Ectodermal cell (in vitro differentiated cells): Measurements from ENCODE around the gene IFNGR2.
"Not testable (repeated sequence)": the region's sequence is repeated elsewhere in the genome, so short reads cannot be mapped to it uniquely, and the experiment has no call there.

Source experiments
- H3K27ac ChIP-seq: 2 replicates; pipeline ENCODE4 v1.7.0; 2013; ENCODE audit warnings: mild to moderate bottlenecking, low read depth, low read length; ENCODE audit not compliant: insufficient read depth, poor library complexity, severe bottlenecking
- H3K27me3 ChIP-seq: 2 replicates; pipeline ENCODE4 v1.7.0; 2013; ENCODE audit warnings: mild to moderate bottlenecking, low read length; ENCODE audit not compliant: insufficient read depth, control insufficient read depth, poor library complexity, severe bottlenecking
- H3K36me3 ChIP-seq: one replicate; pipeline ENCODE4 v1.7.0; 2013; ENCODE audit warnings: low read length; ENCODE audit not compliant: control insufficient read depth, insufficient read depth
- H3K4me1 ChIP-seq: one replicate; pipeline ENCODE4 v1.7.0; 2013; ENCODE audit warnings: low read length; ENCODE audit not compliant: control insufficient read depth, insufficient read depth
- H3K4me3 ChIP-seq: 2 replicates; pipeline ENCODE4 v1.7.0; 2013; ENCODE audit warnings: low read depth, low read length, control low read depth; ENCODE audit not compliant: insufficient read depth
- H3K9me3 ChIP-seq: 2 replicates; pipeline ENCODE4 v1.7.0; 2013; ENCODE audit warnings: mild to moderate bottlenecking, low read length, moderate library complexity; ENCODE audit not compliant: control insufficient read depth
- WGBS, 2 experiments: methylation state at CpG; one replicate each; pipeline ENCODE4 v1.1.7; 2013; ENCODE audit warnings: missing lambda C conversion rate in 2 of 2; 5-methylcytosine and 5-hydroxymethylcytosine counted together

IFNGR2 gene

DNA sequence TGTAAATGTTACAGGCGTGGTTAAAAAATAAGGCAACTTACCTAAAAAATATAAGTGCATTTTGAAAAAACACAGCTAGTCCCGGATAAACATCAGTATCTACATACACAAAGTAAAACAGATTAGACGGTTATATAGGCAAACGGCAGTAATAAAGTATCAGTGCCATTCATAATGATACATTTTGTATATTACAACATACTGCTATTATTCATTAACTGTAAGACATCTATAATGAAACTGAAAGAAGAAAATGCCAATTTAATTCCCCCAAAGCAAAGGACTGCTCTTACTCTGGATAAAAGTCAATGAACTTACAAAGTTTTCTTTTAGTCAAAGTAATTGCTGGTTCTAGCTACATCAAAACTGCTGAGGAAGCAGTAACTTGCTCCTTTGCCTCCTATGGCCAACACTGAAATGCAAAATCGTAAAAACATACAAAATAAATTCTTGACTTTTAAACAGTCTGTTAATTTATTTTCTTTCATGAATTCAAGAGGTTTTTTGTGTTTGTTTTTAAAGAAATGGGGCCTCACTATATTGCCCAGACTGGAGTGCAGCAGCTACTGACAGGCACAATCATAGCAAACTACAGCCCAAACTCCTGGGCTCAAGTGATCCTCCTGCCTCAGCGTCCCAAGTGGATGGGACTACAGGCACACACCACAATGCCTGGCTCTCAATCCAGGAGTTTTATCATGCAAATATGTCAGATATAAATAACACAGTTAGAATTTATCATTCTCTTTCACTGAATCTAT is 52.7 kb downstream of the IFNGR2 start:
- H3K4me3 ChIP-seq: no peak overlapping the region
- H3K27me3 ChIP-seq: no peaks in the 10 kb centered on the region
- H3K4me1 ChIP-seq: no peaks in the 10 kb centered on the region
- H3K9me3 ChIP-seq: no peaks in the 10 kb centered on the region
- 88 to 95% methylated on average over 4 to 6 of the region's 6 CpGs for WGBS, 2 experiments
- no peaks in the 10 kb centered on the region for H3K36me3 ChIP-seq
- no peak overlapping the region for H3K27ac ChIP-seq

DNA sequence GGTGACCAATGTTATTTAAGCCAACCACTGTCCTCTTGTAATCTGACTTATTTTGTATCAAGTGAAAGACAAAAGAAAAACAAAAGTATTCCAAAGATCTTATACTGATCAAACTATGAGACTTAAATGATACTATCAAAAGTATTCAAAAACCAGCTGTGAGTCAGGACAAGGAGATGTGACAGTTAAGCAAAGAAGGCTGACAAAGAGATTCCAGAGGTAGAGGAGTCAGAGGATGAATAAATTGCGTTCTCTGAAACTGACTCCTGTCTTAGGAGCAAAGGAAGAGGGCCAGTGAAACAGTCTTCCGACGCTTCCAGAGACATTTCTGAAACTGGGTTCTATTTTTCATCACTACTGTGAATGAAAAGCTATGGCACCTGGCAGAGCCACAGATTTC is 55.6 kb downstream of the IFNGR2 start:
- H3K27me3 ChIP-seq: no peaks in the 10 kb centered on the region
- H3K9me3 ChIP-seq: no peaks in the 10 kb centered on the region
- 93 to 94% methylated on average over 3 of the region's 3 CpGs for WGBS, 2 experiments
- no peak overlapping the region for H3K27ac ChIP-seq
- H3K36me3 ChIP-seq: no peaks in the 10 kb centered on the region
- H3K4me3 ChIP-seq: no peak overlapping the region
- no peaks in the 10 kb centered on the region for H3K4me1 ChIP-seq

DNA sequence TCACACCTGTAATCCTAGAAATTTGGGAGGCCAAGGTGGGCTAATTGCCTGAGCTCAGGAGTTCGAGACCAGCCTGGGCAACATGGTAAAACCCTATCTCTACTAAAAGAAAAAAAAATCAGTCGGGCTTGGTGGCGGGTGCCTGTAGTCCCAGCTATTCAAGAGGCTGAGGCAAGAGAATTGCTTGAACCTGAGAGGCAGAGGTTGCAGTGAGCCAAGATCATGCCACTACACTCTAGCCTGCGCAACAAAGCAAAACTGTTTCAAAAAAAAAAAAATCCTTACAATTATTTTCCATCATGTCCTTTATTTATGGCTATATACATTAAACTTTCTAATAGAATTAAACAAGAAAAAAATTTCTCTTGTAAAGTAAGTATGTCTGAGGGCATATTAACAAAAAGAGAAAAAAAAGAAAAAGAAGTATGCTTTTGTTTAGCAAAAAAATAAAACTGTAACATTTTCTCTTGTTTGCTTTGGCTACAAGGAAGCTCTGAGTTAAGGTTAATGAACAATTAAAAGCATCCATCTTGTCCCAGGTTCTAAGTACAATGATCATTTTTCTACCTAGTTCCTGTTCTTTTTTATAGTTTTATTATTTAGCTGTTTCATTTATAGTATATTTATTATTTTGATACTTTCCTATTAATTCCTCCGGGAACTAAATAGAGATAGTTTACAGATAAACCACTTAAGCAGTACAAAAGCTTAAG is 58.5 kb downstream of the IFNGR2 start:
- no peaks in the 10 kb centered on the region for H3K27me3 ChIP-seq

DNA sequence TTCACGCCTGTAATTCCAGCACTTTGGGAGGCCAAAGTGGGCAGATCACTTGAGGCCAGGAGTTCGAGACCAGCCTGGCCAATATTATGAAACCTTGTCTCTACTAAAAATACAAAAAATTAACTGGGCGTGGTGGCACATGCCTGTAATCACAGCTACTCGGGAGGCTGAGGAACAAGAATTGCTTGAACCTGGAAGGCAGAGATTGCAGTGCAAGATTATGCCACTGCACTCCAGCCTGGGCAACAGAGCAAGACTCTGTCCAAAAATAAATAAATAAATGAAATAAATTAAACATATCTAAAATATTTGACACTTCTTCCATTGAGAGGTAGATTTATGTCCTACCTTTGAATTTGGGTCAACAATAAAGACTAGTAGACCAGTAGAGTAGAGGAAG is 66.0 kb downstream of the IFNGR2 start:
- WGBS, 2 experiments: 90 to 92% methylated on average over 4 of the region's 4 CpGs
- not testable (repeated sequence) for H3K4me1 ChIP-seq, H3K27me3 ChIP-seq, H3K27ac ChIP-seq, H3K9me3 ChIP-seq, H3K36me3 ChIP-seq, H3K4me3 ChIP-seq

More for the DNA sequence above, 58.5 kb downstream of the IFNGR2 start:
- Histone ChIP-seq H3K9me3 (no peaks in the 10 kb centered on the region), H3K36me3 (no peaks in the 10 kb centered on the region), H3K4me3 (no peak overlapping the region), H3K4me1 (no peaks in the 10 kb centered on the region), H3K27ac (no peak overlapping the region)
- 92 to 93% methylated on average over 4 of the region's 5 CpGs for WGBS, 2 experiments

DNA sequence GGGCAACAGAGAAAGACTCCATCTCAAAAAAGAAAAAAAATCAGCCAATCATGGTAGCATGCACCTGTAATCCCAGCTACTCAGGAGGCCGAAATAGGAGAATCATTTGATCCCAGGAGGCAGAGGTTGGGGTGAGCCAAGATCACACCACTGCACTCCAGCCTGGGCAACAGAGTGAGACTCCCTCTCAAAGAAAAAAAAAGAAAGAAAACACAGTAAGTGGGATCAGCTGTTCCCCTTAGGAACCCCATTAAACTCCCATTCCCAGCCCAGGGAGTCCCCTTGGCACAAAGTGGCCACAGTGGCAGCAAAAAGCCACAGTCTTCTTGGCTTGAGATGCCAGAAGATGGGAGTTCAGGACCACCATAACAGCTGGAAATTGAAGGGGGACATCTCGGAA is 67.5 kb downstream of the IFNGR2 start:
- Histone ChIP-seq H3K27ac (no peak overlapping the region), H3K36me3 (no peaks in the 10 kb centered on the region), H3K4me3 (no peak overlapping the region), H3K9me3 (no peaks in the 10 kb centered on the region), H3K27me3 (no peaks in the 10 kb centered on the region), H3K4me1 (no peaks in the 10 kb centered on the region)
- 93 to 94% methylated on average over 2 of the region's 2 CpGs for WGBS, 2 experiments

DNA sequence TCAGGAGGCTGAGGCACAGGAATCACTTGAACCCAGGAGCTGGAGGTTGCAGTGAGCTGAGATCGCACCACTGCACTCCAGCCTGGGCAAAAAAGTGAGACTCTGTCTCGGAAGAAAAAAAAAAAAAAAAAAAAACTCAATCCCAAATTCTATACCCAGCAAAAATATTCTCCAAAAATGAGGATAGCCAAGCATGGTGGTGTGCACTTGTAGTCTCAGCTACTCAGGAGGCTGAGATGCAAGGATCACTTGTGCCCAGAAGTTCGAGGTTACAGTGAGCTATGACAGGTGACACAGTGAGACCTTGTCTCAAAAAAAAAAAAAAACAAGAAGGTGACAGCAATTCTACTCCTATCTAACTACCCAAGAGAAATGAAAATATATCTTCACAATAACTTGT is 70.1 kb downstream of the IFNGR2 start:
- H3K4me3 ChIP-seq: no peak overlapping the region

DNA sequence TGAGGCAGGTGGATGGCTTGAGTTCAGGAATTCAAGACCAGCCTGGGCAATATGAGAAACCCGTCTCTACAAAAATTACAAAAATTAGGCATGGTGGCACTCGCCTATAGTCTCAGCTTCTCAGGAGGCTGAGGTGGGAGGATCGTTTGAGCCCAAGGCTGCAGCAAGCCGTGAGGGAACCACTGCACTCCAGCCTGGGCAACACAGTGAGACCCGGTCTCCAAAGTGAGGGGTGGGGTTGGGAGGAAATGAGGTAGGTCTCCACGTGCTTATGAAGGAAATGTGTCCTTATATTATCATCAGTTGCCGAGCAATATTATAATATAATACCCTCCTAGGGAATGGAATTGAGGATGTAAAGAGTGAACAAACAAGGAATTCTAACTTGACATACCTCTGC is 73.9 kb downstream of the IFNGR2 start:
- Histone ChIP-seq H3K4me3 (no peak overlapping the region), H3K27ac (no peak overlapping the region), H3K9me3 (no peaks in the 10 kb centered on the region), H3K4me1 (peaks cover 5% of the 10 kb centered on the region), H3K27me3 (peaks cover 13% of the 10 kb centered on the region), H3K36me3 (no peaks in the 10 kb centered on the region)
- 94 to 97% methylated on average over 5 to 6 of the region's 7 CpGs for WGBS, 2 experiments

More for the DNA sequence above, 70.1 kb downstream of the IFNGR2 start:
- WGBS, 2 experiments: 91 to 98% methylated on average over 2 to 3 of the region's 3 CpGs
- Histone ChIP-seq H3K4me1 (peaks cover 3% of the 10 kb centered on the region), H3K27ac (no peak overlapping the region), H3K27me3 (peaks cover 3% of the 10 kb centered on the region), H3K9me3 (no peaks in the 10 kb centered on the region), H3K36me3 (no peaks in the 10 kb centered on the region)

DNA sequence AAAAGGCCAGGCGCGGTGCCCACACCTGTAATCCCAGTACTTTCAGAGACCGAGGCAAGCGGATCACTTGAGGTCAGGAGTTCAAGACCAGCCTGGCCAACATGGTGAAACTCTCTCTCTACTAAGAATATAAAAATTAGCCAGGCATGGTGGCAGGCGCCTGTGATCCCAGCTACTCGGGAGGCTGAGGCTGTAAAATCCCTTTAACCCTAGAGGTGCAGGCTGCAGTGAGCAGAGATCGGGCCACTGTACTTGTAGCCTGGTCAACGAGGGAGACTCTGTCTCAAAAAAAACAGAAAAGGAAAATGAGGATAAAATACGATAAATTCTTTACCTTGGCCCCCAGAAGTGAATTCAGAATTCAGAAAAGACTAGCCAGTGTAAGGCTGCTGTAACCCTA is 75.0 kb downstream of the IFNGR2 start:
- 69 to 74% methylated on average over 9 of the region's 9 CpGs for WGBS, 2 experiments
- peaks cover 5% of the 10 kb centered on the region for H3K4me1 ChIP-seq
- no peak overlapping the region for H3K27ac ChIP-seq
- peak overlapping the region; percentile 87 for H3K4me3 ChIP-seq
- peaks cover 13% of the 10 kb centered on the region for H3K27me3 ChIP-seq
- H3K9me3 ChIP-seq: no peaks in the 10 kb centered on the region
- no peaks in the 10 kb centered on the region for H3K36me3 ChIP-seq

DNA sequence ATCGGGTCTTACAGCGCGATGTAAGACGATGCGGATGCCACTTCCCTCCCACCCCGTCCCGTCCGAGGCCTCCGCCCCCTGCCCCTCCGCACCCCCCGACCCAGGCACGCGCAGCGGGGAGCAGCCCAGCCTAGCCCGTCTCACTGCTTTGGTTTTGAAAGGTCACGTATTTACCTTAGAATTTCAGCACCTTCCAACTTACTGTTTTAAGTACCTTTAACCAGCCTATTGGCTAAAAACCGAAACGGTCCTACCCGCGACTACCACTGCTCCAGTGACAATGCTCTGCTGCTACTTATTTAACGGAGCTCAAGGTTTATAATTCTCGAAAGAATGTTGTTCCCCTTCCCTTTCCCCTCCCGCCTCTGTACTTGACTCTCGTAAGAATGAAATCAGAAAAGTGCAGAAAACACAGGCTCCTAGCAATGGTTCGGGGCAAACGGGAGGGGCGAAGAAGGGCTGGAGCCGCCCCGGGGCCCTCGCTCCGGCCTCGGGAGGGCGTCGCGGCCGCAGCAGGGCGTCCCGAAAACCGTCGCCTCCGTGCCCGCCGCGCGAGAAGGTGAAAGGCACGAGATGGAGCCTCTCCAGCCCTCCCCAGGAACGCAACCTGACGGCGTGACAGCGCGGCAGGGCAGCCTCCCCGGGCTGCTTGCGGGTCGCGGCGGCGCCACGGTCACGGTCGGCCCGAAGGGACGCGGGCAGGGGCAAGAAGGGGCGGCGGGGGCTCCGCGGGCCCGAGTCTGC is 75.9 kb downstream of the IFNGR2 start:
- peaks cover 5% of the 10 kb centered on the region for H3K4me1 ChIP-seq
- peak overlapping the region; percentile 87 for H3K4me3 ChIP-seq
- H3K27ac ChIP-seq: peak overlapping the region; percentile 21
- H3K27me3 ChIP-seq: peaks cover 13% of the 10 kb centered on the region
- WGBS, 2 experiments: 0 to 1% methylated on average over 68 of the region's 68 CpGs
- H3K9me3 ChIP-seq: no peaks in the 10 kb centered on the region
- no peaks in the 10 kb centered on the region for H3K36me3 ChIP-seq
